ENCODE data around the gene FHIP2A.

The FHIP2A gene

GRCh38 chr10:114819322-114819721 is 2.3 kb upstream of the FHIP2A start:
- no peak overlapping the region for H3K9ac ChIP-seq (ENCODE audit: low read depth, low read length)
- H3K4me3 ChIP-seq (ENCODE audit: low read length), result no peak overlapping the region
- peaks cover 10% of the 10 kb centered on the region for H3K4me1 ChIP-seq (ENCODE audit: insufficient read depth, low read length)
- H3K36me3 ChIP-seq (ENCODE audit: insufficient read depth, low read length), result no peaks in the 10 kb centered on the region
- no peak overlapping the region for H3K27ac ChIP-seq (ENCODE audit: low read depth, low read length)
- 91% methylated on average over 1 of the region's 1 CpG for WGBS
- no peaks in the 10 kb centered on the region for H3K27me3 ChIP-seq (ENCODE audit: insufficient read depth, low read length)
- H3K9me3 ChIP-seq (ENCODE audit: insufficient read depth, low read depth, low read length), result no peaks in the 10 kb centered on the region

- H3K9ac ChIP-seq (ENCODE audit: low read depth, low read length), result peak overlapping the region; percentile 92
- H3K9me3 ChIP-seq (ENCODE audit: insufficient read depth, low read depth, low read length), result no peaks in the 10 kb centered on the region
- WGBS, result under 1% methylated on average over 60 of the region's 60 CpGs
- no peaks in the 10 kb centered on the region for H3K36me3 ChIP-seq (ENCODE audit: insufficient read depth, low read length)
- peaks cover 10% of the 10 kb centered on the region for H3K4me1 ChIP-seq (ENCODE audit: insufficient read depth, low read length)
- peak overlapping the region; percentile 76 for H3K27ac ChIP-seq (ENCODE audit: low read depth, low read length)
- H3K4me3 ChIP-seq (ENCODE audit: low read length), result peak overlapping the region; percentile 57
- no peaks in the 10 kb centered on the region for H3K27me3 ChIP-seq (ENCODE audit: insufficient read depth, low read length)
These were observed 399 bp downstream of the FHIP2A start for GRCh38 chr10:114821915-114822443.

DNA sequence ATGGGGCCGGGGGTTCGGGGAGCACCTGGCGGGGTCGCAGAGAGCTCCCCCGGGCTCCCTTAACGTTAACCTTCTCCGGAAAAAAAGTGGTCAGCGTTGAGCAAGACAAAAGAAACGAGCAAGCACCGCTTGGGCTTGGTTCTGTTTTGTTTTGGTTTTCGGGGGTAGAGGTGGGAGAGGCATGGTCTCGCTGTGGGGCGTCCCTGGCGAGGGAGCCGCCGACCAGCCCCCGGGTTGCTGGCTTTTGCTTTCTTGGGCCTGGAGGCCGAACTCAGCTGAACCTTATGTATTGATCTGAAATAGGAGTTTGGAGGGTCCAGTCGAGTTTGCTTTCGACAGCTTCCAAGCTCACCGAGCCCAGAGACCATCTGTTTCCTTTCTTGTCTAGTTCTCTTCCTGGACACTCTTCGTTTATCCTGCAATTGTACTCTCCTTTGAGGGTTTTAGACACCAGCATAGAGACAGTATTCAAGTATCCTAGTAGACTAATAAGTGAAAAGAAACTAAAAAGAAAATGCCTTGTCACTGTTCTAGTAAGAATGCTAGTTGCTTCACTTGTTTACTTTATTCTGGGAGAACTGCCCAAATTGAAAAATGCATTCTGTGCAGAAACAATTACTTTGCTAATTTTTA is 980 bp downstream of the FHIP2A start:
- H3K27ac ChIP-seq (ENCODE audit: low read depth, low read length), result peak overlapping the region; percentile 53; the same call in 1 of the 2 replicates
- no peaks in the 10 kb centered on the region for H3K27me3 ChIP-seq (ENCODE audit: insufficient read depth, low read length)
- H3K4me3 ChIP-seq (ENCODE audit: low read length), result peak overlapping the region; percentile 57
- H3K9ac ChIP-seq (ENCODE audit: low read depth, low read length), result peak overlapping the region; percentile 92
- WGBS, result 1% methylated on average over 22 of the region's 22 CpGs
- H3K9me3 ChIP-seq (ENCODE audit: insufficient read depth, low read depth, low read length), result no peaks in the 10 kb centered on the region
- peaks cover 10% of the 10 kb centered on the region for H3K4me1 ChIP-seq (ENCODE audit: insufficient read depth, low read length)
- H3K36me3 ChIP-seq (ENCODE audit: insufficient read depth, low read length), result no peaks in the 10 kb centered on the region

DNA sequence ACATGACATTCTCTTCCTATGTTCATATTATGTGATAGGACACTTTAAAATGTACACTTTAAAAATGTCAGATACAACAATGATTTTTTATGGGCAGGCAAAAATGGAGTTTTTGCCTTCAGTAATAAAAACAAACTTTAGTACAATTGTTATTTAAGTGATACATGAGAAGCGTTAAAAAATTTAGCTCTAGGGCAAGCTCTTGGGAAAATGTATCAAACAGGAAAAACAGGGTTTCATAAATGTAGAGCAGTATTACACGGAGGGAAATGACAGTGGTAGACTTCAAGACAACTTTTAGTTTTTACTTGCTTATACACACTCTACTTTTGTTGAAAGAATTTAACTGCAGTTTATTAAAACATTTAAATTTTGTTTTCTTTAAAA is 1.5 kb downstream of the FHIP2A start:
- peak overlapping the region; percentile 92; the same call in 1 of the 2 replicates for H3K9ac ChIP-seq (ENCODE audit: low read depth, low read length)
- peaks cover 10% of the 10 kb centered on the region for H3K4me1 ChIP-seq (ENCODE audit: insufficient read depth, low read length)
- H3K9me3 ChIP-seq (ENCODE audit: insufficient read depth, low read depth, low read length), result no peaks in the 10 kb centered on the region
- no peaks in the 10 kb centered on the region for H3K36me3 ChIP-seq (ENCODE audit: insufficient read depth, low read length)
- 89% methylated on average over 2 of the region's 2 CpGs for WGBS
- no peaks in the 10 kb centered on the region for H3K27me3 ChIP-seq (ENCODE audit: insufficient read depth, low read length)
- no peak overlapping the region for H3K27ac ChIP-seq (ENCODE audit: low read depth, low read length)
- peak overlapping the region; percentile 57 for H3K4me3 ChIP-seq (ENCODE audit: low read length)

- H3K4me3 ChIP-seq (ENCODE audit: low read length), result no peak overlapping the region
- H3K4me1 ChIP-seq (ENCODE audit: insufficient read depth, low read length), result peaks cover 18% of the 10 kb centered on the region
- no peaks in the 10 kb centered on the region for H3K27me3 ChIP-seq (ENCODE audit: insufficient read depth, low read length)
- H3K36me3 ChIP-seq (ENCODE audit: insufficient read depth, low read length), result no peaks in the 10 kb centered on the region
- H3K27ac ChIP-seq (ENCODE audit: low read depth, low read length), result no peak overlapping the region
- WGBS, result no CpG with 5 or more reads among the region's 1 CpG
- no peaks in the 10 kb centered on the region for H3K9me3 ChIP-seq (ENCODE audit: insufficient read depth, low read depth, low read length)
- H3K9ac ChIP-seq (ENCODE audit: low read depth, low read length), result no peak overlapping the region
These were observed 2.8 kb downstream of the FHIP2A start for GRCh38 chr10:114824391-114824790.

DNA sequence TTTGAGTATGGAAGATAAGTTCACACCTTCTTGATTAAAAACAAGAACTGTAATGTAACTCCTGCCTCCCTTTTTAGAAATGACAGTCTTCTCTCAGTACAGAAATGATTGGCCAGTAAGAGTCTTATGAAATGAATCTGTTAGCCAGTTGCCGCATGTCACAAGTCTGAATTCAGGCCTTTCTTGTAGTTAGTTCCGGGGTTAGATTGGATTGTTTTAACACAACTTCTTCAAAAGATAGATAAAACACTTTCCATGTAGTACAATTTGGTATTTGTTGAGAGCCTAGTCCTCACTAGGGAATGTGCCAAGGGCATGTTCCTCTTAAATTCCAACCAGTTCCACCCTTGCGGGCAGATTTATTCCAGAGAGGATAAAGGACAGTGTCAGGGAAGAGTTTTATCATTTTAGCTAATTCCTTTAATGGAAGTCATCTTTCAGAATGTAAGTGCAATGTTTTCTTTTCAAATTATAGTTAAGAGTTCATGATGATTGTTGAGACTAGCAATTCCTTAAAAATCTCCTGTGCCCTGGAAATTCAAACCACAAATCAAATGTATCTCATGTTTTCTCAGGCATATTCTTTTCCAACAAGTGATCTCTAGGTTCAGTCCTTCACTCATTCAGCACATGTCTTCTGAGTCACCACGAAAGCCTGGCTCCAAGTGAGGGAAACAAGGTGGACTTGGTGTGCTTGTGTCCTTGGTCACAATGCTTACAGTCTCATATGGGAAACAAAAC is 4.1 kb downstream of the FHIP2A start:
- 88% methylated on average over 3 of the region's 4 CpGs for WGBS
- Histone ChIP-seq H3K27me3 (ENCODE audit: insufficient read depth, low read length) (no peaks in the 10 kb centered on the region), H3K4me1 (ENCODE audit: insufficient read depth, low read length) (peaks cover 22% of the 10 kb centered on the region), H3K4me3 (ENCODE audit: low read length) (no peak overlapping the region), H3K27ac (ENCODE audit: low read depth, low read length) (no peak overlapping the region), H3K36me3 (ENCODE audit: insufficient read depth, low read length) (no peaks in the 10 kb centered on the region), H3K9ac (ENCODE audit: low read depth, low read length) (no peak overlapping the region), H3K9me3 (ENCODE audit: insufficient read depth, low read depth, low read length) (no peaks in the 10 kb centered on the region)

DNA sequence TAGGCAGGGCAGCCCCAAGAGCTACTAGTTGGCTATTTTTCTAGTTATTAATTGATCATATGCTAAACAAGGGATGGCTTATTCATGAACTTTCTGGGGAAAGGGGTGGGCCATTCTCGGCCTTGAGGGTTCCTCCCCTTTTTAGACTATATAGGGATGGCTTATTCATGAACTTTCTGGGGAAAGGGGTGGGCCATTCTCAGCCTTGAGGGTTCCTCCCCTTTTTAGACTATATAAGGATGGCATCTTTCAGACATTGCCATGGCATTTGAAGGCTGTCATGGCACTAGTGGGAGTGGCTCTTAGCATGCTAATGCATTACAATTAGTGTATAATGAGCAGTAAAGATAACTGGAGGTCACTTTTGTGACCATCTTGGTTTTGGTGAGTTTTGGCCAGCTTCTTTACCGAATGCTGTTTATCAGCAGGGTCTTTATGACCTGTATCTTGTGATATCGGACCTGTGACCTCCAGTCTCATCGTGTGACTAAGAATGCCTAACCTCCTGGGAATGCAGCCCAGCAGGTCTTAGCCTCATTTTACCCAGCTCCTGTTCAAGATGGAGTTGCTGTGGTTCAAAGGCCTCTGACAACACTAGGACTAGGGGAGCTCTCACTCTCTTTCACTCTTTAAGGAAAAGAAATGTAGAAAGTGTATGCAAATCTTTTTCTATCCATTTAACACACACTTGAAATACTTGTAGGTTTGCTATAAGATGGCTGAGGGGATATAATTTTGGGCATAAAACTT is 7.8 kb downstream of the FHIP2A start:
- Histone ChIP-seq H3K9ac (ENCODE audit: low read depth, low read length) (no peak overlapping the region), H3K27ac (ENCODE audit: low read depth, low read length) (no peak overlapping the region), H3K9me3 (ENCODE audit: insufficient read depth, low read depth, low read length) (no peaks in the 10 kb centered on the region), H3K4me1 (ENCODE audit: insufficient read depth, low read length) (peaks cover 12% of the 10 kb centered on the region), H3K27me3 (ENCODE audit: insufficient read depth, low read length) (no peaks in the 10 kb centered on the region), H3K4me3 (ENCODE audit: low read length) (no peak overlapping the region), H3K36me3 (ENCODE audit: insufficient read depth, low read length) (peaks cover 30% of the 10 kb centered on the region)
- 75% methylated on average over 3 of the region's 4 CpGs for WGBS

DNA sequence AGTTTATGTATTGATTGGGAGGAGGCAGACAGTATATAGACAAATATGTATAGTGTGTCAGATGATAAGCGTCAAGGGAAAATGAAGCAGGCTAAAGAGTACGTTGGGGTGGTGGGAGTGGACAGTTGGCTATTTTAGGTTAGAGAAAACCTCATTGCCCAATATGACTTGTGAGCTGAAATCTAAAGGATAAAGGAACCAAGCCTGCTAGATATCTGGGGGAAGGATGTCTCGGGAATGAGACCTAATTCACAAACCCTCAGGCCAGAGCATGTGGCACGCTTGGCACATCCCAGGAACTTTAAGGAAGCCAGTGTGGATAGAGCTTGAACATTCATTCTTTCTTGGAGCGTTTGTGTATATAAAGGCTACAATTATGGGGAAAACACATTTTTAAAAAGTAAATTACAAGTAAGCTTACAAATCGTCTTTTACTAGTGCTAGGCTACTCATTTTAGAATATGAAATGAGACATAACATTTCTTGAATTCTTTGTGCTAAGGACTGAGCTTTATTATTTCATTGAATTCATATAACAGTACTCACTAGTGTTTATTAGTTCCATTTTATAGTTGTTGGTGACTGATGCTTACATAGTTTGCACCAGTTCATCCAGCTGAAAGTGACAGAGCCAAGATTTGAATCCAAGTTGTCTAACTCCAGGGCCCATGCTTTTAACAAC is 9.7 kb downstream of the FHIP2A start:
- 92% methylated on average over 5 of the region's 6 CpGs for WGBS
- Histone ChIP-seq H3K9ac (ENCODE audit: low read depth, low read length) (no peak overlapping the region), H3K27ac (ENCODE audit: low read depth, low read length) (no peak overlapping the region), H3K4me1 (ENCODE audit: insufficient read depth, low read length) (peaks cover 12% of the 10 kb centered on the region), H3K9me3 (ENCODE audit: insufficient read depth, low read depth, low read length) (no peaks in the 10 kb centered on the region), H3K36me3 (ENCODE audit: insufficient read depth, low read length) (peaks cover 48% of the 10 kb centered on the region), H3K27me3 (ENCODE audit: insufficient read depth, low read length) (no peaks in the 10 kb centered on the region), H3K4me3 (ENCODE audit: low read length) (no peak overlapping the region)

DNA sequence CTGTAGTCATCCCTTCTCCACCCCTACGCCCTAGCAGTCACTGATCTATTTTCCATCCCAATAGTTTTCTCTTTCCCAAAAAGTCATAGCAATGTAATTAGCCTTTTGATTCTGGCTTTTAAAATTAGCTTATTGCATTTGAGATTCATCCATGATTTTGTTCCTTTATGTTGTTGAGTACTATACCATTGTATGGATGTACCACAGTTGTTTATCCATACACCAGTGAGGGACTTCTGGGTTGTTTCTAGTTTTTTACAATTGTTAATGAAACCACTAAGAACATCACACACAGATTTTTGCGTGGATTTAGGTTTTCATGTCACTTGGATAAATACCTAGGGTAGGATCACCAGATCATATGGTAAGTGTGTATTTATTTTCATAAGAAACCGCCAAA is 16.1 kb downstream of the FHIP2A start:
- Histone ChIP-seq H3K9ac (ENCODE audit: low read depth, low read length) (no peak overlapping the region), H3K9me3 (ENCODE audit: insufficient read depth, low read depth, low read length) (no peaks in the 10 kb centered on the region), H3K36me3 (ENCODE audit: insufficient read depth, low read length) (peaks cover 74% of the 10 kb centered on the region), H3K27ac (ENCODE audit: low read depth, low read length) (no peak overlapping the region), H3K4me1 (ENCODE audit: insufficient read depth, low read length) (no peaks in the 10 kb centered on the region), H3K4me3 (ENCODE audit: low read length) (no peak overlapping the region), H3K27me3 (ENCODE audit: insufficient read depth, low read length) (no peaks in the 10 kb centered on the region)
- WGBS, result 89% methylated on average over 3 of the region's 3 CpGs

- H3K9ac ChIP-seq (ENCODE audit: low read depth, low read length), result no peak overlapping the region
- no peaks in the 10 kb centered on the region for H3K27me3 ChIP-seq (ENCODE audit: insufficient read depth, low read length)
- WGBS, result 99% methylated on average over 3 of the region's 3 CpGs
- peaks cover 70% of the 10 kb centered on the region for H3K36me3 ChIP-seq (ENCODE audit: insufficient read depth, low read length)
- no peak overlapping the region for H3K27ac ChIP-seq (ENCODE audit: low read depth, low read length)
- no peaks in the 10 kb centered on the region for H3K9me3 ChIP-seq (ENCODE audit: insufficient read depth, low read depth, low read length)
- H3K4me3 ChIP-seq (ENCODE audit: low read length), result no peak overlapping the region
- H3K4me1 ChIP-seq (ENCODE audit: insufficient read depth, low read length), result no peaks in the 10 kb centered on the region
These were observed 18.3 kb downstream of the FHIP2A start for GRCh38 chr10:114839901-114840300.

All from HUES64 (cell line).